ENCODE data around the gene PIGX.

The PIGX gene

DNA sequence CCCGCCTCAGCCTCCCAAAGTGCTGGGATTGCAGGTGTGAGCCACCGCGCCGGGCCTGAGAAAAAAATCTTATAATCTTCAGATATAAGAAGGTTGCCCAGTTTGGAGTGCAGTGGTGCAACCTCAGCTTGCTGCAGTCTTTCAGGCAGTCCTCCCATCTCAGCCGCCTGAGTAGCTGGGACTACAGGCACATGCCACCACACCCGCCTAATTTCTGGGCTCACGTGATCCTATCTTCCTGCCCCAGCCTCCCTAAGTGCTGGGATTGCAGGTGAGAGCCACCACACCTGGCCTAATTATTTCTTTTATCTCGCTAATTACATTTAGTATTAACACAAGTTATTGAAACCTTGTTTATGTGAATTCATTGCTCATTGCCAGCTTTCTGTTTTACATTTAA, 41.0 kb downstream of the PIGX start:
- TF ChIP-seq, protein P1, sequence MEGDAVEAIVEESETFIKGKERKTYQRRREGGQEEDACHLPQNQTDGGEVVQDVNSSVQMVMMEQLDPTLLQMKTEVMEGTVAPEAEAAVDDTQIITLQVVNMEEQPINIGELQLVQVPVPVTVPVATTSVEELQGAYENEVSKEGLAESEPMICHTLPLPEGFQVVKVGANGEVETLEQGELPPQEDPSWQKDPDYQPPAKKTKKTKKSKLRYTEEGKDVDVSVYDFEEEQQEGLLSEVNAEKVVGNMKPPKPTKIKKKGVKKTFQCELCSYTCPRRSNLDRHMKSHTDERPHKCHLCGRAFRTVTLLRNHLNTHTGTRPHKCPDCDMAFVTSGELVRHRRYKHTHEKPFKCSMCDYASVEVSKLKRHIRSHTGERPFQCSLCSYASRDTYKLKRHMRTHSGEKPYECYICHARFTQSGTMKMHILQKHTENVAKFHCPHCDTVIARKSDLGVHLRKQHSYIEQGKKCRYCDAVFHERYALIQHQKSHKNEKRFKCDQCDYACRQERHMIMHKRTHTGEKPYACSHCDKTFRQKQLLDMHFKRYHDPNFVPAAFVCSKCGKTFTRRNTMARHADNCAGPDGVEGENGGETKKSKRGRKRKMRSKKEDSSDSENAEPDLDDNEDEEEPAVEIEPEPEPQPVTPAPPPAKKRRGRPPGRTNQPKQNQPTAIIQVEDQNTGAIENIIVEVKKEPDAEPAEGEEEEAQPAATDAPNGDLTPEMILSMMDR (IDR thresholded peaks at IDR 0.05; ENCODE audit: control extremely low read depth, extremely low read depth, low read depth, missing control alignments), result no peak
- DNase-seq (ENCODE audit: extremely low spot score), result no peak
- ChIA-PET POLR2A (no interaction called here), CTCF (interaction anchor here (1.4 to 1.7 kb wide), 2 partner anchors 10 to 33 kb away, joined by 3 to 4 read pairs; no protein-coding TSS in a partner anchor)

DNA sequence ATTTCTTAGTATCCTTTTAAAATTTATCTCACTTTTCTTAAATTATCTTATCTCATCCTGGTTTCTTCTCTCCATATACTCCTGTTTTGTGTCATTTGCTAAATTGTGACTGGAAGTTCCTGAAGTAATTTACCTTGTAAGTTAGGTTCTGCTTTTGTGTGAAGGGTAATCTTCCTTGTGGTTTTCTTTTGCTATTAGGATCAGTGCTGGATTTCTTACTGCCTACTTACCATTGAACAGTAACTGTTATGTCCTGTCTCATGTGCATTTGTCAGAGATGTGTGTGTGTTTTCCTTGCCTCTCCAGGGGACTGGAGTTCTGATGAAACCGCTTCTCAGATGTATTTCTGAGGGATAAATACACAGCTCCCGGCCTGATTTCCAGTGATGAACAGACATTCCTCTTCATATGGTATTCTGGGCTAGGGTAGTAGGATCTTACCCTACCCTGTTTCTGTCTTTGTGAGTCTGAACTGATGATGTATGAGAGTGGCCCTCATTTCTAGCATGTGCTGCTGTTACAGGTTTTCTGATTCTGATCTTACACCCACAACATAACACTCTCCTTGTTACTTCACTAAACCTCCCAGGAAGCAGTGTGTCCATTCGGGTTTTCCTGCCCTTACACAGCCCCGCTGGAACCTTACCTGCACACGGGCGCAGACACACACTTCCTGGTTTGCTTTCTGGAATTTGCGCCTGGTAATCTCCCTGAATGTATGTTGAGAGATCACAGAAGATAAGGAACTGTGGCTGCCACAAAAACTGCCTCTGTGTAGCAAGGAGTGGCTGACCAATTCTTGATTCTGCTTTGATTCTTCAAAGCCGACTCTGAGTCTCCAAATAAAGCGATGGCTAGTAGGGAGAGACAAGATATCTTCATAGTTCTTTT, 42.2 kb downstream of the PIGX start:
- ChIA-PET CTCF (interaction anchor here (1.4 kb wide), 1 partner anchor 9 kb away, joined by 3 read pairs; no protein-coding TSS in a partner anchor), POLR2A (no interaction called here)
- TF ChIP-seq, protein P1 (IDR thresholded peaks at IDR 0.05; ENCODE audit: control extremely low read depth, extremely low read depth, low read depth, missing control alignments), result no peak
- no peak for DNase-seq (ENCODE audit: extremely low spot score)

DNA sequence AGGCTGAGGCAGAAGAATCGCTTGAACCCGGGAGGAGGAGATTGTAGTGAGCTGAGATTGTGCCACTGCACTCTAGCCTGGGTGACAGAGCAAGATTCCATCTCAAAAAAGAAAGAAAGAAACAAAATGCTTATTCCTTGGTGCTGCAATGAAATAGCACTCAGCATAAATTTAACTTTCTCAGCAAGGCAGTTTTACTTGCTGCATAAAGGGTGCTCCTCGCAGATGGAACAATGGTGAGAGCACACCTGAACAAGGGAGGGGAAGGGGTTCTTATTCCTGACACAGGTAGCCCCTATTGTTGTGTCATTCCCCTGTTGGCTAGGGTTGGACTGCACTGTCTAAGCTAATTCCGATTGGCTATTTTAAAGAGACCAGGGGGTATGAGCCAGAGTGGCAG, 44.6 kb downstream of the PIGX start:
- CTCF ChIA-PET, result interaction anchor here (1.4 kb wide), 1 partner anchor 10 kb away, joined by 5 read pairs; no protein-coding TSS in a partner anchor
- TF ChIP-seq, protein P1 (IDR thresholded peaks at IDR 0.05; ENCODE audit: control extremely low read depth, extremely low read depth, low read depth, missing control alignments), result no peak
- POLR2A ChIA-PET, result no interaction called here
- DNase-seq (ENCODE audit: extremely low spot score), result no peak

DNA sequence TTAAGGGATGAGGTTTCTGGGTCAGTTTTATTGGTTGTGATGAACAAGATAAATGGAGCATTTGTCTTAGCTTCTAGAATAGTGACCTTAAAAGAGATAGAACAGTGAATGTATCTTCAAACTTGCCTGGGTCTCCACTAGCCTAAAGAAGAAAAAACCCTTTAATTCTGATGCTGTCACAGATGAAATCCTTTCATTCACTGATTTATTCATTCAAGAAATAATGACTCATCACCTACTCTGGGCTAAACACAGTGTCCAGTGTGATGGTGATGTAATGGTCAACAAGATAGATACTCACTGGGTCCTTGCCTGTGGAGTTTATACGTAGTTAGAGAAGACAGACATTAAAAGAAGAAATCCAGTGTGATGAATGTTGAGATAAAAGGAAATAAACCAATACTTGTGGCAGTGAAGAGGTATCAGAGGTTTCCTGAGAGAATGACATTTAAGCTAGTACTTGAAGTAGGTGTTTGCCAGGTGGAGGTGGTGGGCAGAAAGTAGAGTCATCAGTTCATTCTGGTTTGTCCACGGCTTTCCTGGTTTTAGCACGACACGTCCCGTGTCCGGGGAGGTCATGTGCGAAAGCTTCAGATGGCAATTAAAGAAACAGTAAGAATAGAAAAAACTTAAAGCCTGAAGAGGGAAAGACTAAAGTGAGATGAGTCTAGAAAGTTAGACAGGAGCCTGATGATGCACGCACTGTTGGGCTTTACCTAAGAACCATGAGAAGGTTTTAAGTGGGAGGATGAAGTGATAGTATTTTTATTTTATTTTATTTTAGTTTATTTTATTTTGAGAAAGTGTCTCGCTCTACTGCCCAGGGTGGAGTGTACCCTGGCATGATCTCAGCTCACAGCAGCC, 45.9 kb downstream of the PIGX start:
- POLR2A ChIA-PET, result no interaction called here
- TF ChIP-seq, protein P1 (IDR thresholded peaks at IDR 0.05; ENCODE audit: control extremely low read depth, extremely low read depth, low read depth, missing control alignments), result no peak
- CTCF ChIA-PET, result no interaction called here
- DNase-seq (ENCODE audit: extremely low spot score), result no peak

DNA sequence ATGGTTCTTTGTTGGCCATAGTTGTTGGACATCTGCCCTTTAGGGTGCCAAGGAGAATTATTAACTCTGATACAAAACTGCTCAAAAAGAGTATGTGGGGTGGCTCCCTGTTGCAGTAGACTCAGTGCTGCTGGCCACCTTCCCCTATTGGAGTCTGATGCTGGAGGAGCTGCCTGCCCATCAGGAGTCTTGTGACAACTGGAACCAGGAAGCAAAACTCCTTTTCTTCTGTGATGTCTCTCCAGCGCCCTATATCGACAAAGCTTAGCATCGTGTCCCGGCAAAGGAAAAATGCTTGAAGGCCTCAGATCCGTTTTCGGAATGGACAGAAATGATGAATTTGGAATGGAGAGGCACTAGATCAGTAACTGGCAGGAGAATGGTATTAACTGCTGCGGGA, 51.0 kb downstream of the PIGX start:
- TF ChIP-seq, protein P1 (IDR thresholded peaks at IDR 0.05; ENCODE audit: control extremely low read depth, extremely low read depth, low read depth, missing control alignments), result no peak
- DNase-seq (ENCODE audit: extremely low spot score), result no peak
- POLR2A ChIA-PET, result no interaction called here
- CTCF ChIA-PET, result interaction anchor here (0.6 to 1.2 kb wide), 4 partner anchors 10 to 78 kb away, joined by 3 read pairs; no protein-coding TSS in a partner anchor

DNA sequence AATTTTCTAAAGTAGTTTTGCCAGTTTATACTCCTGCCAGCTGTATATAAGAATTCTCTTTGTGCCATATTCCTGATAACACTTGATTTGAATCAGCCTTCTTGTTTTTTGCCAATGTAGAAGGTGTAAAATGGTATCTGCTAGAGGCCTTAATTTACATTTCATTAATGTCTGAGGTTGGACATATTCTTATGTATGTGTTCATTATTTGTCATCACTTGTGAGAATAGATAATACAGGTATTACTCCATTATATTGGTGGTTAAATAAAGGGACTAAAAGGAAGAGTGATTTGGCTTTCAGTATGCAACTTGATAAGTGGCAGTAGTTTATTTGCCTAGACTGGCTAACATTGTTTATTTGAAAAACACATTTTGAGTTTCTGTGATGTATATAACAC, 53.3 kb downstream of the PIGX start:
- no peak for DNase-seq (ENCODE audit: extremely low spot score)
- TF ChIP-seq, protein P1 (IDR thresholded peaks at IDR 0.05; ENCODE audit: control extremely low read depth, extremely low read depth, low read depth, missing control alignments), result no peak
- ChIA-PET CTCF (interaction anchor here (0.9 to 2.2 kb wide), 2 partner anchors 9 to 156 kb away, joined by 3 to 5 read pairs; no protein-coding TSS in a partner anchor), POLR2A (no interaction called here)
